HG03469 (cell line): ENCODE data around the gene ERFL.
"Not testable (repeated sequence)": the region's sequence is repeated elsewhere in the genome, so short reads cannot be mapped to it uniquely, and the experiment has no call there.

ENCODE experiments used
- ATAC-seq: cut with Tn5 transposase; IDR thresholded peaks from one replicate; pipeline ENCODE4 v1.9.1; 2021; ENCODE audit warnings: mild to moderate bottlenecking, moderate library complexity, moderate number of reproducible peaks; ENCODE audit not compliant: unreplicated experiment

The ERFL gene

DNA sequence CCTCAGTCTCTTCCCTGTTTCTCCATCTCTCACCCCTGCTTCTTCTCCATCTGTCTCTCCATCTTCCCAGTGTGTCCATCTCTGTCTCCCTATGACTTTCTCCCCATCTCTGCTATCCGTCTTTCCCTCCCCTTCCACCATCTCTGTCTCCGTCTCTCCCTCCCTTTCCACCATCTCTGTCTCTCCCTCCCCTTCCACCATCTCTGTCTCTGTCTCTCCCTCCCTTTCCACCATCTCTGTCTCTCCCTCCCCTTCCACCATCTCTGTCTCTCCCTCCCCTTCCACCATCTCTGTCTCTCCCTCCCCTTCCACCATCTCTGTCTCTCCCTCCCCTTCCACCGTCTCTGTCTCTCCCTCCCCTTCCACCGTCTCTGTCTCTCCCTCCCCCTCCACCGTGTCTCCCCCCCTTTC is 13.8 kb downstream of the ERFL start:
- not testable (repeated sequence) for ATAC-seq

DNA sequence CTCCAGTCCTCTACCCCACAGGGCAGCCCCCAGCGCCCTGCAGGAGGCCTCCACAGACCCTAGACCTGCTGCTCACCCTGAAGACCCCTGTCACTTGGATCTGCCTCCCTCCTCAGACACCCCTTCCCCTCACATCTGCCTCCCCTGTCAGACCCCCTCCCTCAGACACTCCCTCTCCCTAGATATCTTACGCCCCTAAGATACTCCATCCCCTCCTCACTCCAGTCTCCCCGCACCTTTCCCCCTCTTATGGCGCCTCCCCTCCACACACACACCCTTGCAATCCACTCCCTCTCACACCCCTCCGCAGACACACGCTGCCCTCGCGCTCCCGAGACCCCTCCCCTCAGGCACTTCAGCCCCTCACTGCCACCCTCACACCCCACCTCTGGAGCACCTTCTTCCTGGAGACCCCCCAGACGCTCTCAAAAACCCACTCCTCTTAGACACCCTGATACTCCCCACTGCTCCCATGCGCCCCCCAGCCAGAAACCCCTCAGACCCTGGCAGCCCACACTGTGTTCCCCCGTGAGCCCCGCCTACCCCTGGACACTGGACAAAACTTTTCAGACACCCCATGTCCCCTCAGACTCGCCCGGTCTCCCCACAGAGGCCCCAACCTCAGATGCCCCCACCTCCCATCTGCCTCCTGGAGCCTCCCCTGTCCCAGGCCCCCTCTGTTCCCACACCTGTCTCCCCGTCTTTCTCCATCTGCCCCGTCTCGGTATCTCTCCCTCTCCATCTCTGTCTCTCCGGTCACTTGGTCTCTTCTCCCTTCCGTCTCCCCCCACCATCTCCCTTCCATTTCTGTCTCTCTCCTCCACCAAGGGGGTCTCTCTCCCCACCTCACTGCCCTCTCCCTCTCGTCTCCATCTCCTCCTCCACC is 14.5 kb downstream of the ERFL start:
- ATAC-seq = no peak

DNA sequence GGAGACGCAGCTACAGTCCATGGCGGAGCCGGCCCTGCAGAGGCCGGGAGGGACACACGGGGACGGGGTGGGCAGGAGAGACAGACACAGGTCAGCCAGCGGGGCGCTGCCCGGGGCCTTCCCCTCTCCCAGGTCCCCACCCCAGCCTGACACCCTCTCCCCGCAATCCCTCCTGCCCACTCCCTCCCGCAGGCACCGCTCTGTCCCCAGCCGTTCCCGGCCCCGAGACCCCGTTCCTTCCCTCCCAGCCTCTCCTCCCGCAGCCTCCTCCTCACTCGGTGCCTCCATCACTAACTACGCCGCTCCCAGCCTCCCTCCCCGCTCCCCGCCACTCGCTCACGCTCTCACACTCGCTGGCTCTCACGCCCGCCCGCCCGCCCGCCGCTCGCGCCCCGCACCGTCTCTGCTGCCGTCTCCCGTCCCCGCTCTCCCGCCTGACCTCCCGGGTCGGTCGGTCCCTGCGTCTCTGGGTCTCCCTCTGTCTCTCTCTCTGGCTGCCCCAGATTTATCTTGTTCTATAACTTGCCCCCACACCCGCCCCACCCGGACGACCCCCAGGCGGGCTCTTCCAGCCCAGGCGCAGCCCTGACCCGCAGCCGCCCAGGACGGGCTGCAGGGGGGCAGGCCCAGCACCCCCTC is 15.2 kb downstream of the ERFL start:
- no peak for ATAC-seq

DNA sequence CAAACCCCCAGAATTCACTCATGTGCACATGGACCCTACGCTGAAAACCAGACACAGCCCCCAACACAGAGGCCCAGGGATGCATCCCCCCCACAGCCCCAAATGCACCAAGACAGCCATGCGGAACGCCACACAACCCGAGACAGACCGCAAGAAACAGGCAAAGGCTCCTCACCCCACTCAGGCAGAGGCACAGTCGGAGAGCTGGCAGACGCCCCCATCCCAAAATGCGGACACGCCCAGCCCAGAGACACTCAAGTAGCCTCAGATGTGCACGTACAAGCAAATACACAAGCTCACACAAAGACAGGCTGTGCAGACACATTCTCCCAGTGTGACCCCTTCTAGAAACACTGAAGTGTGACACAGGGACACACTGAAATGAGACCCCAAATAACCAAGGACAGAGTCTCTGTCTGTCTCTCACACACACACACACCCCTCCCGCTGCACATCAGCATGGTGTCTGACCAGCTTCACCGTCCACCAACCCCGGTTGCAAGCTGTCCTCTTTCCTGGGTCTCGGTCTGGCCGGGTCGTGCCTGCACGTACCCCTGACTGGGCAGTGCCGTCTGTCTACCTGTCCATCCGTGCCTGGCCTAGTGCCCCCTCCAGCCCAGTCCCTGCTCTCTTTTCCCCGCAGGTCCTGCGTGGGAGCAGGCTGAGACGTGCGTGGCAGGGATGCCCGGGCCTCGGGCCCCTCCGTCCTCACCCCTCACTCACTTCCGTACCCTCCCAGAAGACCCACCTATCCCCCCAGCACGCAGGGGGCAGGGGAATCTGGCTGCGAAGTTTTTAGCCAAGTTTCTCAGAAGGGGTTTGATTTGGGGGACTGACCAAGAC is 16.1 kb downstream of the ERFL start:
- no peak for ATAC-seq

DNA sequence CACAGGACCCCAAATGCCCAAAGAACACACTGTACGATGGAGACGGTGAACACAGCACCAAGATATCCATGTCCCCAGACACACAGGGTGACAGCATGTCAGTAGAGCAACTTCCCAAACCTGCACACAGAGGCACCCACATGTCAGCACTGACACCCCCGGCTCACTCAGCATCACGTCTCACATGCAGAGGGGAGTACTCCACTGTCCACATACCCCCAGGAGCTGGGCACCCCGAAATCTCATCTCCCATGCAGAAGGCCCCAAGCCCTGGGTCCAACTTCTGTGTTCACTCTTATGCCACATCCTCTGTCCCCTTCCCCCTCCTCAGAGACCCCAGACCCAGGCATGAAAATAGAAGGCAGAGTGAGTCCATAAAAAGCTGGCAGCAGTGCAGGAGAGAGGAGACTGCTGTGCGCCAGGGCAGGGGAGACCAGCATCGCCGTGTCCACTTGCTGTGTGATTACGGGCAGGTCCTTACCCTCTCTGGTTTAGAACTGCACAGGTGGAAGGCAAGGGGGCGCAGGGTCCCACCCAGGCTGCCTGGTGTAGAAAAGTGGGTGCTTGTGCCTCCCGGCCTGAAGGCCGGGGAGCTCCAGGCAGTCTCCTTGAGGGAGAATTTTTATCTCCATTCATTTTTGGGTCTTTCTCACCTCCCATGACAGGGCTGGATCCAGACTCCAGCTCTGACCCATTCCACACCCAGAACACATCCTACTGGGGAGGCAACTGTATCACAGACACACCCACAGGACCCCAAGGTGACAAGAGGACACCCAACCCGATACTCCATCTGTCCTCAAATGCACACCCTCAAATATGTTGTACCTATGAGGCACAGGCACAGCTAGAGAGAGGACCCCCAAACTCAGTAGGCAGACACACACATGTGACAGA is 17.0 kb downstream of the ERFL start:
- no peak for ATAC-seq

DNA sequence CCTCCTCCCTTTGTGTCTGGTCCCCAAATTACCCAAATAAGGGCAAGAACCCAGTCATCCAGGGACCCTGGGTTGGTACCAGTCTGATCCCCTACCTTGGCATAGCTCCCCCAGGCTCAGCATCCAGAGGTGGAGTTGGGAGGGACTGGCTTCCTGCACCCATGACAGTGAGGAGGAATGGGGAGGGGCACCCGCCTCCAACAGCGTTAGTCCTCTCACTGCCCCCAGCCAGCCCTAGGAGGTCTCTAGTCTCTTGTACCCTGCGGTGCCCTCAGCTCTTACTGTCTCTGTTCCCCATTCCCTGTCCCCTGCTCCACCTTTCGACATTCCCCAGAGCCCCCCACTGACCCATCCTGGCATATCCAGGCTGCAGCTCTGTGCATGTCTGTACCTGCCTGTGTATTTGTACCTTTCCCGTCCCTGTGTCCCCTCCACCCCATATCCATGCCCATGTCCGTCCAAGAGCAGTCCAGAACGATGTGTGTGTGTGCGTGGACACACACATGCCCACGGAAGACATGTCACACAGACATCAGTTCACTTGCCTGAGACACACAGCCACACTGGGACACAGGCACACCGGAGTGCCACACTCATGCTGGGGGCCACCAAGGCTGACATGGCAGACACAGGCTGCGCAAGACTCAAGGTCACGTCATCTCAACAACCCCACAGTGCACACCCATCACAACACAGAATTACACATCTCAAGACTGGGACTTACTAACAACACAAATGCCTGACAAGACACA is 17.8 kb downstream of the ERFL start:
- no peak for ATAC-seq

DNA sequence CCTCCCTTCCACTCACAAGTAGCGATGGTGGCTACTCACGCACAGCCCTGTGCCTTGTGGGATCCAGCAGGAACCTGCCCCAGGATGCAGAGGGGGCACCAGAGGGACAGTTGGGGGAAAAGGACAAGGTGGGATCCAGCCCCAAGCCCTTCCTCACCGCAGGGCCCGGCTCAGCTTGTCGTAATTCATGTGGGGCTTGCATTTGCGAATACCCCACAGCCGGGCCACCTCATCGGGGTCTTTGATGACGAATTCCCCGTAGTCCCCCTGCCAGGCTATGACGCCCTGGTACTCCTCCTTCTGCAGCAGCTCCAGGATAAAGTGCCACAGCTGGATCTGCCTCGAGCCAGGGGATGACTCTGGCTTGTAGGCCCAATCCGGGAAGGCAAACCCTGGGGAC is 18.5 kb downstream of the ERFL start:
- no peak for ATAC-seq

DNA sequence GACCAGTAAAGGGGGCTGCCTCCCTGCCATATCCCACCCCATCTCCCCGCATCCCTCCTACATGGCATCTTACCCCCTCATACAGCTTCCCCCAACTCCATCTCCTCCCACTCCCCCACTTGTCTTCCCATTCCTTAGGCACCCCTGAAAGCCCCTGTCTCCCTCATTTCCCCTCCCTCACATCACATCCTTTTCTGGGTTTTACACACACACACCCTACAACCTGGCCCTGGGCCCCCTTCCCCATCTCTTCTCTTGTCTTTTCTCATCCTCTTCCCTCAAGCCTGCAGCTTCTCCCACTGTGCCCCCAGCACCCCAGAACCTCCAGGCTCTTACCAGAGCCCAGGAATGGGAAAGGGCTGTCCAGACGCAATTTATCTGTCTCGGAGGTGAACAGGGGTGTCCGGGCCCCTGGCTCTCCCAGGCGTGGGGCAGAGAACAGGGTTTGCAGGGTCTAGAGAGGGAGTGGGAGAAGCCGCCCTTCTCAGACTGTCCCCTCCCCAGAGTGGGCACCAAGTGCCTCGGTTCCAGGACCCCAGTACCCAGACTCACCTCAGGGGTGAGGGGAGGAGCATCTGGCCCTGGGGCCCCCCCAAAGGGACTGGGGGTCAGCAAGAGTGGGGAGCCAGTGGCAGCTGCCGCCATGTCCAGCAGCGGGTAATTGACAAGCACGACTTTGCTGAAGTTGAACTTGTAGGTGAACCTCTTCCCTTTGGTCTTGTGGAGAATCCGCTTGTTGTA is 19.4 kb downstream of the ERFL start:
- no peak for ATAC-seq

DNA sequence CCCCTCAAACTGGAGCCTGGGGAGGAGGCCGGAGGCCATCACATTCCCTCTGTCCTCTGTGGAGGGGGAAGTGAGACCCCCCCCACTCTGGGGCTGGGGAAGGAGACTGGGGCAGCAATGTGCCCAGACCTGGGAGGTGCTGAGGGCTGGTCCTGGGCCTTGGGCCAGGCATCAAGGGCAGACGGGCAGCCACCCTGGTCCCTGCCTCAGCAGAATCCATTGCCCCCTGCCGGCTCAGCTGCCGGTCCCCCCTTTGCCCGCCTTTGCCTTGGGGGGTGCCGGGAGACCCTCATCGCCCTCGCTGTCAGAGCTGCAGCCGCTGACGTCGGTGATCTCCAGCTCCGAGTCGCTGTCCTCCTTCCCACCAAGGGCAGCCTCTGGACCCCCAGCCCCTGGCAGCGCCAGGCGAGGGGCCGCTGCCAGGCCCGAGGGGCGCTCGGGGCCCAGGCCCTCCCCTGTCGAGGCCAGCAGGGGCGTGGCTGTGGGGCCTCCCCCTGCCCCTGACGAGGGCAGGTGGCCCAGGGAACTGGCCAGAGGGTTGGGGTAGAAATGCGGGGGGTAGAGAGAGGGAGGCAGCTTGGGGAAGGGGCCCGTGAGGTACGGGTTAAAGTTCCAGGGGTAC is 20.1 kb downstream of the ERFL start:
- no peak for ATAC-seq

DNA sequence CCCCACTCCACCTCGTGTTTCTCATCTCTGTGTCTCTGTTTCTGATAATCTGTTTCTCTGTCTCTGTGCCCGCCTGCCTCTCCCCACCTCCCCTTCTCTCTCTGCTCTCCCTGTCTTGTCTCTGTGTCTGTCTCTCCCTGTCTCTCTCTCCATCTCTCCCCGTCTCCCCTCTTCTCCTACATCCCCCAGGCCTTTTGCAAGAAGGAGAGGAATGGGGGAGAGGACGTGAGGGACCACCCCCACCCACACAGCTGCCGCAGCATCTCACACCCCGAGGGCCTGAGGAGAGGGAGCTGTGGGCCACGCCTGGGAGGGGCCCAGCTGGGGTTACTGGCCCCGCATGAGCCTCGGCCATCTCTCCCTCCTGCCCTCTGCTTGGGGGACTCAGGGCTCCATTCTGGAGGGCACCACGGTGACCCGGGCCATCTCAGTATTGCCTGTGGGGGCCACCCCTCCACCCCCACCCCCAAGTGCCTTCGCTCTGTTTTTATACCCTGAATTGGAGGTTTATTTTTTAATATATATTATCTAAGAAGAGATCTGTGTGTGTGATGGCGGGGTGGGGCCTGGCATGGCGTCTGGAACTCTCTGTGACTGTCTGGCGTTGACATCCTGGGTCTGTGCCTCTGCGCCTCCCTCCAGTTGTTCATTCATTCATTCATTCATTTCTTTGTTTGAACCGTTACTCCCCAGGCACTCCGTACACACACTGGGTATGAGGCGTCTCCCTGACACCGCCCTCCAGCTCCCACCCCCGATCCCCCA is 21.2 kb downstream of the ERFL start:
- no peak for ATAC-seq

DNA sequence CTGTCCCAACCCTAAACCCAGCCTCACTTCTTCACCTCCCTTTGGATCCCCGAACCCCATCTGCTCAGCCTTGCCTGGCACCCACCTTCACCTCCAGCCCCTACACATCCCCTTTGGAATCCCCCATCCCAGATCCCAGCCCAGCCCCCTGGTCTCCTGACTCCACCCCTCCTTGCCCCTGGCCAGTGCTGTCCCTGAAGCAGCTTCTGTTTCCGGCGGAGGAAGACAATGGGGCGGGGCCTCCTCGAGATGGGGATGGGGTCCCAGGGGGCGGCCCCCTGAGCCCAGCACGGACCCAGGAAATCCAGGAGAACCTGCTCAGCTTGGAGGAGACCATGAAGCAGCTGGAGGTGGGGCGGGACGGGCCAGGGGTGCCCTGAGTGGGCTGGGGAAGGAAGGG is 22.0 kb downstream of the ERFL start:
- ATAC-seq = no peak

DNA sequence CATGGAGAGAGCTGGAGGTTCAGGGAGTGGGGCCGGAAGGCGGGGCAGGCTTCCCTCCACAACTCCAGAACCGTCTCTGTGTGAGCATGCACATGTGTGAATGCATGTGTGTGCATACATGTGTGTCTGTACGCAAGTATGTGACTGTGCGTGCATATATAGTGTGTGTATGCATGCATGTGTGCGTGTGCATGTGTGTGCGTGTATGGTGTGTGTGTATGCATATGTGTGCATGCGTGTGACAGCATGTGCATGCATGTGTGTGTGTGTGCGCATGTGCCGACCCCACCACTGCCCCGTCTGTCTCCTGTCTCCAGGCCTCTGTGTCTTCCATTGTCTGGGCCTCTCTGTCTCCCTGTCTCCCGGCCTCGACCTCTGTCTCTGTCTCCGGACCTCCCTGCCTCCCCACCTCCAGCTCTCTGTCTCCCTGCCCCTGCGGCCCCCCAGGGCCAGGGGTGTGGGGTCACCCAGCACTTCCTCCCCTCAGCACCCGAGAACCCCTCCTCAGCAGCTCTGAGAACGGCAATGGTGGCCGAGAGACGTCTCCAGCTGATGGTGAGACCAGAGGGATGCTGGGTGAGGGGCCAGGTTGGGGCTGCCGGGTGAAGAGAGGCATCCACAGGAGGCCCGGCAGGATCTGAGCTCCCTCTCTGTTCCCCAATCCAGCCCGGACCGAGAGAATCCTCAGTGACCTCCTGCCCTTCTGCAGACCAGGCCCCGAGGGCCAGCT is 22.8 kb downstream of the ERFL start:
- no peak for ATAC-seq

DNA sequence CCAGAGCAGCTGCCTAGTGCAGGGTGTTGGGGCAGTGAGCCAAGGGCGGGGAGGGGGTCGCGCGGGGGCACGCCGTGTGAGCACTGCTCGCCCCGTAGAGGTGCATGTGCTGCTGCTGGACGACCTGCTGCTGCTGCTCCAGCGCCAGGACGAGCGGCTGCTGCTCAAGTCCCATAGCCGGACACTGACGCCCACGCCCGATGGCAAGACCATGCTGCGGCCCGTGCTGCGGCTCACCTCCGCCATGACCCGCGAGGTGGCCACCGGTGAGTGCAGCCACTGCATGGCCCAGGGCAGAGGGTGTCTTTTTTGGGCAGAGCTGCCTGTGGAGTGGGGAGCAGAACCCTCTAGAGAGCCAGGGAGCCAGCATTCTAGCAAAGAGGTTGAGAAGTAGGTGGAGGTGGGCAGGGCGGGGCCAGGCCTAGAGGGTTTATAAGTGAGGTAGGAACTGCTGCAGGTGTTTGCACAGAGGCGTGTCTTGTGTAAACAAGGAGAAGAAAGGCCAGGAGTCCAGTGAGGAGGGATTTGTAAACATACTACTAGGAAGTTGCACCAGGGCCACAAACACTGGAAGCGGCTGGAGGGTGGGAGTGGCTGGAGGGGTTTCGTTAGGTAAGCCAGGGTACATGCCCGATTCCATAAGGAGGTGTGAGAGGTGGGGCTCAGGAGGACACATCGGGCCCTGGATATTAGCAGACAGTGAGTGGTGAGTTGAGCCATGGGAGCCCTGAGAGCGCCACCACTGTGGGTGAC is 24.0 kb downstream of the ERFL start:
- no peak for ATAC-seq

DNA sequence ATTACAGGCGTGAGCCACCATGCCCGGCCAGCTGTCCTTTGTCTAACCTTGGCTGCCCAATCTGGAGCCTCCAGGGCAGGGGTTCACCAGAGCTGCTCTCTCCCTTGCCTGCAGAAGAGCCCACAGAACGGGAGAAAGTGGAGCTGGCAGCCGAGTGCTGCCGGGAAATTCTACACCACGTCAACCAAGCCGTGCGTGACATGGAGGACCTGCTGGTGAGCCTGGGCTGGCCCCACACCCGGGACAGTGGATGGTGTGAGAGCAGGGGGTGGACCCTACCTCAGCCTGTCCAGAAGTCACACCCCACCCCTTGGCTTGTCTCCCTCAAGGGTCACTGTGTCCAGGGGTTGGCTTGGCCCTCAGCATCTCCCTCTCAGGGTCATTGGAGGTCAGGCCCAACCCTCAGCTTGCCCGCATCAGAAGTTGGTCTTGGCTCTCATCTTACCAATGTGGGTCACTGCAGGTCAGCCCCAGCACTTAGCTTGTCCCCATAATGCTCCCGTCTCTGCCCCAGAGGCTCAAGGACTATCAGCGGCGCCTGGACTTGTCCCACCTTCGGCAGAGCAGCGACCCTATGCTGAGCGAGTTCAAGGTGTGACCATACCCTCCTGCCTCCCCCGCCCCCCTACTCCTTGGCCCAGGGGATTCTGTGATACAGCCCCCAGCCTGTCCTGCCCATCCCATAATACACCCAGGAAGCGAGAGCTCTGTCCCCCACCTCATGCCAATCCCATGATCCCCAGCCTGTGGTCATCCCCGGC is 24.9 kb downstream of the ERFL start:
- ATAC-seq = no peak

DNA sequence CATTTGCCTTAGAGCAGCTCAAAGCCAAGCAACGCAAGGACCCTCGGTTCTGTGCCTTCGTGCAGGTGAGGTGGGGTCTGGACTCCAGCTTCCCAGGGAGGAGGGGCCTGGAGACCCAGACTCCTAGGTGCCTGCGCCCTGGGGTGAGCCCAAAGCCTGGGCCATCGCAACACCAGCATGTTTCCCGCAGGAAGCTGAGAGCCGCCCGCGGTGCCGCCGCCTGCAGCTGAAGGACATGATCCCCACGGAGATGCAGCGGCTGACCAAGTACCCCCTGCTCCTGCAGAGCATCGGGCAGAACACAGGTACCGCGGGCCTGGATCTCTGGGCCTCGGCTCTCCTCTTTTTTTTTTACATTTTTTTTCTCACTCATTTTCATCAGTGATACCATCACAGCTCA is 25.7 kb downstream of the ERFL start:
- ATAC-seq = no peak
